Trophoblast cell (in vitro differentiated cells and primary cell): ENCODE results near the gene CDKN2A.
A peak's percentile ranks its signal among the peaks of the same experiment; 100 is the strongest.

Experiments
- DNase-seq, 2 donors: peaks; one replicate each; pipeline ENCODE4 v3.0.0-alpha.2; 2016
- H2AFZ ChIP-seq: 2 replicates; pipeline ENCODE4 v1.6.1; 2013; ENCODE audit warnings: low read length, moderate library complexity, mild to moderate bottlenecking; ENCODE audit not compliant: insufficient read depth, poor library complexity
- H2AK5ac ChIP-seq: 2 replicates; pipeline ENCODE4 v1.6.1; 2013; ENCODE audit warnings: mild to moderate bottlenecking, low read length
- H2BK120ac ChIP-seq: 2 replicates; pipeline ENCODE4 v1.6.1; 2013; ENCODE audit warnings: low read length, mild to moderate bottlenecking, moderate library complexity; ENCODE audit not compliant: insufficient read depth, poor library complexity
- H2BK12ac ChIP-seq: 2 replicates; pipeline ENCODE4 v1.6.1; 2013; ENCODE audit warnings: mild to moderate bottlenecking, low read length, moderate library complexity
- H2BK5ac ChIP-seq: 2 replicates; pipeline ENCODE4 v1.6.1; 2013; ENCODE audit warnings: low read length, low read depth, moderate library complexity, mild to moderate bottlenecking; ENCODE audit not compliant: poor library complexity
- H3K14ac ChIP-seq: 2 replicates; pipeline ENCODE4 v1.6.1; 2013; ENCODE audit warnings: mild to moderate bottlenecking, low read length
- H3K18ac ChIP-seq: 2 replicates; pipeline ENCODE4 v1.6.1; 2013; ENCODE audit warnings: mild to moderate bottlenecking, low read length
- H3K23ac ChIP-seq: 2 replicates; pipeline ENCODE4 v1.6.1; 2013; ENCODE audit warnings: low read length
- H3K27ac ChIP-seq: 2 replicates; pipeline ENCODE4 v1.5.1; 2013; ENCODE audit warnings: low read depth, mild to moderate bottlenecking, inconsistent platforms, low read length, moderate library complexity
- H3K27me3 ChIP-seq: 2 replicates; pipeline ENCODE4 v1.6.1; 2013; ENCODE audit warnings: inconsistent platforms, mild to moderate bottlenecking, low read length, moderate library complexity; ENCODE audit not compliant: insufficient read depth
- H3K36me3 ChIP-seq, 2 experiments: 1 replicate in 1 of 2; 2 replicates in 1 of 2; pipeline ENCODE4 v1.6.1; 2013; ENCODE audit warnings: low read length in 2 of 2, mild to moderate bottlenecking in 2 of 2, moderate library complexity in 1 of 2; ENCODE audit not compliant: insufficient read depth in 2 of 2, control insufficient read depth in 1 of 2
- H3K4ac ChIP-seq: 2 replicates; pipeline ENCODE4 v1.6.1; 2013; ENCODE audit warnings: low read depth, mild to moderate bottlenecking, low read length, moderate library complexity
- H3K4me1 ChIP-seq, 2 experiments: 1 replicate in 1 of 2; 2 replicates in 1 of 2; pipeline ENCODE4 v1.6.1; 2013; ENCODE audit warnings: low read length in 2 of 2, mild to moderate bottlenecking in 2 of 2, moderate library complexity in 1 of 2; ENCODE audit not compliant: insufficient read depth in 2 of 2, control insufficient read depth in 1 of 2
- H3K4me2 ChIP-seq: 2 replicates; pipeline ENCODE4 v1.6.1; 2013; ENCODE audit warnings: inconsistent platforms, mild to moderate bottlenecking, low read length, moderate library complexity
- H3K4me3 ChIP-seq: 2 replicates; pipeline ENCODE4 v1.5.1; 2013; ENCODE audit warnings: mild to moderate bottlenecking, low read depth, low read length, inconsistent platforms
- H3K79me1 ChIP-seq: one replicate; pipeline ENCODE4 v1.6.1; 2013; ENCODE audit warnings: low read length
- H3K79me2 ChIP-seq: 2 replicates; pipeline ENCODE4 v1.6.1; 2013; ENCODE audit warnings: low read length, mild to moderate bottlenecking; ENCODE audit not compliant: control insufficient read depth, insufficient read depth, poor library complexity
- H3K9ac ChIP-seq: 2 replicates; pipeline ENCODE4 v1.6.1; 2013; ENCODE audit warnings: mild to moderate bottlenecking, low read length
- H3K9me3 ChIP-seq: 2 replicates; pipeline ENCODE4 v1.6.1; 2013; ENCODE audit warnings: low read depth, mild to moderate bottlenecking, control low read depth, inconsistent platforms, low read length; ENCODE audit not compliant: insufficient read depth
- H4K12ac ChIP-seq: 2 replicates; pipeline ENCODE4 v1.6.1; 2013; ENCODE audit warnings: low read depth, mild to moderate bottlenecking, low read length, moderate library complexity
- H4K8ac ChIP-seq: 2 replicates; pipeline ENCODE4 v1.6.1; 2013; ENCODE audit warnings: low read depth, mild to moderate bottlenecking, low read length, moderate library complexity
- H4K91ac ChIP-seq: one replicate; pipeline ENCODE4 v1.6.1; 2013; ENCODE audit warnings: low read depth, mild to moderate bottlenecking, low read length, moderate library complexity
- WGBS: extraction: QIAGEN DNeasy Blood & Tissue Kit; methylation state at CpG from one replicate; pipeline ENCODE4 v1.1.7; 2013; ENCODE audit warnings: missing lambda C conversion rate; ENCODE audit not compliant: insufficient read length, insufficient coverage; ENCODE audit errors: extremely low coverage; 5-methylcytosine and 5-hydroxymethylcytosine counted together

CDKN2A gene

DNA sequence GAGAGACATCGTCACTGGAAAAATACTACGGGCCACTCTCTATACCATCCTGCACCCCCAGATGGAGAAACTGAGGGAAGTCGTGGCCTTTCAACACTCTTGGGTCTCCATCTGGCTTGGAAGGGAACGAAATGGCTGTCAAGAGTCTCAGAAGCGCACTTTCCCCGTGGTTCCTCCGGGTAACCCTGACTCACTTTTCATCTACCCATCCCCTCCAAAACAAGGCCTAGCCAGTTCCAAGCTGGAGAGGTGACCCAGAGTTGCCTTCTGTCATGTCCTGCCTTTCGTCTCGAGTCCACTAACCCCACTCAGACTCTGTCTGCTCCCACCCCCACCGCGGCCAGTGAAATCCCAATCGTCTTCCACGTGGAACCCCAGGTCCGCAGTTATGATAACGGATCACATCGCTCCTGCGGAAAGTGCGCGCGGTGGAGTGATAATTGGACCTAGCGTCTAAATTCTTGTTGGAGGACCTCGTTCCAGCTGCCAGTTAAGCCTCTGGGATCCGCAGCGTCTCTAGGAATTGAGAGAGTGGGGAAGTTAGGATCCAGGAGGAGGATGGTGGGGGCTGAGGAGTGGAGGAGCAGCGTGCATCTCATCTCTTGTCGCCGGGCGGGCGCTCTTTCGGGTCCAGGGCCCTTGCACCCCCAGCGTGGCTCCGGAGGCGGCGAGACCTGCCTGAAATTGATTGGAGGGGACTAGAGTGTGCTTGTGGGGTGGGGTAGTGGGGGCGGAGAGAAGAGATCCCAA lies 4.6 kb downstream of the CDKN2A start:
- Histone ChIP-seq H2AK5ac (no peak overlapping the region), H3K9me3 (peaks cover 3% of the 10 kb centered on the region), H3K36me3 (no peaks in the 10 kb centered on the region), H3K27me3 (peaks cover 21% of the 10 kb centered on the region), H3K4ac (no peak overlapping the region), H2BK12ac (no peak overlapping the region), H2BK120ac (no peak overlapping the region), H2AFZ (no peak overlapping the region), H3K4me2 (peak overlapping the region; percentile 17), H3K14ac (no peak overlapping the region), H4K91ac (no peak overlapping the region), H3K79me2 (peaks cover 4% of the 10 kb centered on the region), H3K18ac (no peak overlapping the region), H3K4me3 (no peak overlapping the region), H3K79me1 (peaks cover 3% of the 10 kb centered on the region), H2BK5ac (no peak overlapping the region), H4K8ac (no peak overlapping the region), H3K27ac (no peak overlapping the region), H4K12ac (no peak overlapping the region), H3K23ac (no peak overlapping the region), H3K4me1 (peaks cover 6 to 7% of the 10 kb centered on the region in 2 experiments), H3K9ac (no peak overlapping the region)
- WGBS: no CpG with 5 or more reads among the region's 35 CpGs
- DNase-seq: no peak

DNA sequence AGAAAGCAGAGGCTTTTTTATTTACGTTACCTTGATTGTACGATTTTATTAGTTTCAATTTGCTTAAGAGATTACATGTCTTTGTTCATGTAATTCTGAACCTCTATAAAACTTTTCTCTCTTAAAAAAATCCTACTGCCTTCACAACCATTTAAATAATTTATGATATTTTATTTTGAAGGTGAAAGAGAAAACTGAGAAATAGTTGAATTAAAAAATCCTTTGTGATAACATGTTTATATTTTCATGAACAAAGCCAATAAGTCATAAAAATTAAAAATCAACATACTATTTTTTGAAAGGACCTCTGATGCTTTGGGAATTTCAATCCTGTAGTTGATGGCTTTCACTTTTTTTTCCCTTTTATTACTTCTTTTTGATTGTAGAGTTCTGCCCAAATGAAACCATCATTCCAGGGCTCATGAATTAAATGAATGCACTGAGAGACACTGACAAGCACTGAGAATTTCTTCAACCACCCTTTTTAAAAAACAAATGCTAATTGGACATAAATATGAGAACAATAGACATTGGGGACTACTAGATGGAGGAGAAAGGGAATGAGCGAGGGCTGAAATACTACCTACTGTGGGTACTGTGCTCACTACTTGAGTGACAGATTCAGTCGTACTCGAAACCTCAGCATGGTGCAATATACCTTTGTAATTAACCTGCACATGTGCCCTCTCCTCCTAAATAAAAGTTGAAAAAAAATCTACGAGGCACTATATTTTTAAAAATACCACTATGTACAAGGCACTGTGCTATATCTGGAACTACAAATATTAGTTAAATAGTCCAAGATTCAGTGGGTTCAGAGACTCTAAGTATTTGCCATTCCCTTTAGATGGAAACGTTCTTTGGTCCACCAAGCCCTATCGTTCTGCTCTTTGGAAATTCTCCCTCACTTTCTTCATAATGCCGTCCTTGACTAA lies 5.9 kb downstream of the CDKN2A start:
- Histone ChIP-seq H3K4me1 (peaks cover 0 to 5% of the 10 kb centered on the region in 2 experiments), H4K91ac (no peak overlapping the region), H2AK5ac (no peak overlapping the region)

DNA sequence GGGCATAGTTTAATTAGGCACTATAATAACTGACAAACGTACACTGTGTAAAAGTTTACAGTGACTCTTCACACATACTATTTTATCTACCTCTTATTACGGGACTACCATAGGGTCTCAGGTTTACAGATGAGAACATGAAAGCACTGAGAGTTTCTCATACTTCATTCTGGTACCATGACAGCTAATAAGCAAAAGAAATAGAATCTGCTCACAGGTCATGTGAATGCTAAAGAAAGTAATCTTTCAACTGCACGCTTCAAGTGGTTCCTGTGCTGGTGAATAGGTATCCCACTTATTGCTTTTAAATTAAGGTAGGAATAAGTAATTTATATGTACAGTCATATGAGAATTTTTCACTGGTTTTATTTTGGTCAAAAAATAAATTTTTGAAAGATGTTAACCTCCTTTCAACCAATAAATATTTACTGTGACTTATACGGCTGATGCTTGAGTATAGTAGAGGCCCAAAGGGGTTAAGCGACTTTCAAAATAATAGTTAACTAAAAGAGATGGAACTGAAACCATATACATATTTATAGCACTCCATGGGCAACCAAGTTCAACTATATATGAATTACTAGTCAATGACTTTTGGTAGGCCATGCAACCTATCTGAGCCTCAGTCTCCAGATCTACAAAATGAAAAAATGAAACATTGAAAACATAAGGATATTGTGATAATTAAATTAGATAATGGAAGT lies 8.1 kb downstream of the CDKN2A start:
- Histone ChIP-seq H3K4me2 (no peak overlapping the region), H3K9ac (no peak overlapping the region), H2BK120ac (no peak overlapping the region), H3K27me3 (peaks cover 11% of the 10 kb centered on the region), H4K8ac (no peak overlapping the region), H3K79me2 (no peaks in the 10 kb centered on the region), H3K18ac (no peak overlapping the region), H3K4ac (no peak overlapping the region), H3K4me1 (peaks cover 0 to 5% of the 10 kb centered on the region in 2 experiments), H2BK12ac (no peak overlapping the region), H3K27ac (no peak overlapping the region), H3K4me3 (no peak overlapping the region), H2AK5ac (no peak overlapping the region), H3K9me3 (peaks cover 3% of the 10 kb centered on the region), H4K91ac (no peak overlapping the region), H3K79me1 (no peaks in the 10 kb centered on the region), H4K12ac (no peak overlapping the region), H2BK5ac (no peak overlapping the region), H3K14ac (no peak overlapping the region), H3K36me3 (no peaks in the 10 kb centered on the region), H2AFZ (no peak overlapping the region), H3K23ac (no peak overlapping the region)
- no peak for DNase-seq
- WGBS: no CpG with 5 or more reads among the region's 5 CpGs

More for the DNA sequence above, 5.9 kb downstream of the CDKN2A start:
- no peak overlapping the region for H2BK120ac ChIP-seq
- H2BK5ac ChIP-seq: no peak overlapping the region
- H2BK12ac ChIP-seq: no peak overlapping the region
- no CpG with 5 or more reads among the region's 9 CpGs for WGBS
- H3K4me2 ChIP-seq: no peak overlapping the region
- H3K4ac ChIP-seq: no peak overlapping the region
- H4K12ac ChIP-seq: no peak overlapping the region
- H3K79me1 ChIP-seq: no peaks in the 10 kb centered on the region
- no peak for DNase-seq
- peaks cover 3% of the 10 kb centered on the region for H3K9me3 ChIP-seq
- no peaks in the 10 kb centered on the region for H3K79me2 ChIP-seq
- H2AFZ ChIP-seq: no peak overlapping the region
- H3K4me3 ChIP-seq: no peak overlapping the region
- no peak overlapping the region for H4K8ac ChIP-seq
- no peak overlapping the region for H3K9ac ChIP-seq
- no peak overlapping the region for H3K14ac ChIP-seq
- H3K27me3 ChIP-seq: peaks cover 12% of the 10 kb centered on the region
- H3K27ac ChIP-seq: no peak overlapping the region
- no peak overlapping the region for H3K18ac ChIP-seq
- no peaks in the 10 kb centered on the region for H3K36me3 ChIP-seq
- no peak overlapping the region for H3K23ac ChIP-seq

DNA sequence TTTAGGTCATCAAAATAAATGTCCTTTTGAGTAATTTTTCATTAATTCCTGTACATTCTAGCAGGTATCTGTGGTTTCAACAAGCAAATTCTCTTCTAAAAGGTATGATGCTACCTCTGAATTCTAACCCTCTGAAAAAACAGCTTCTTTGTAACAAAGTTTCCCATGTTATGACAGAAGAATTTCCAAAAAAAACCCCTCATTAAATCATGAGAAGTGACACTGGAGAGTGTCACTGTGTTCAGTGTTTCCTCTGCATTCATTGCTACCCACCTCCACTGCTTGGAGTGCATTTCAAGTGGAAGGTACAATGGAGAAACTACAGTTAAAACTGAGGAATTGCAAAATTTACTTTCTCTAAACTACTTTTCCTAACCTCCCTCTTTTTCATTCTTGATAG lies 10.1 kb downstream of the CDKN2A start:
- DNase-seq: no peak

More for the DNA sequence above, 10.1 kb downstream of the CDKN2A start:
- Histone ChIP-seq H3K79me1 (no peaks in the 10 kb centered on the region), H3K4me1 (no peaks in the 10 kb centered on the region), H4K12ac (no peak overlapping the region), H3K79me2 (no peaks in the 10 kb centered on the region), H3K14ac (no peak overlapping the region), H3K4ac (no peak overlapping the region), H2AK5ac (no peak overlapping the region), H3K27ac (no peak overlapping the region), H3K18ac (no peak overlapping the region), H3K36me3 (no peaks in the 10 kb centered on the region), H2BK120ac (no peak overlapping the region), H3K9ac (no peak overlapping the region), H2BK12ac (no peak overlapping the region), H2BK5ac (no peak overlapping the region), H4K91ac (no peak overlapping the region), H4K8ac (no peak overlapping the region), H3K4me3 (no peak overlapping the region), H3K27me3 (peaks cover 8% of the 10 kb centered on the region), H3K9me3 (no peaks in the 10 kb centered on the region), H3K4me2 (no peak overlapping the region), H2AFZ (no peak overlapping the region), H3K23ac (no peak overlapping the region)
